Neutrophil (primary cell): ENCODE data around the gene STXBP5.

ENCODE experiments used
- H3K27ac ChIP-seq: fragments of 200-600 bp; sonication (generic); 2 replicates; pipeline ENCODE4 v1.5.1; 2016; ENCODE audit warnings: mild to moderate bottlenecking, moderate library complexity
- H3K27me3 ChIP-seq: fragments of 200-600 bp; sonication (generic); 2 replicates; pipeline ENCODE4 v1.6.0; 2016; ENCODE audit warnings: mild to moderate bottlenecking
- H3K36me3 ChIP-seq: fragments of 200-600 bp; sonication (generic); 2 replicates; pipeline ENCODE4 v1.5.1; 2017
- H3K4me1 ChIP-seq, 2 experiments: fragments of 200-600 bp in 1 of 2; sonication (generic) in 1 of 2; 1 replicate in 1 of 2; 2 replicates in 1 of 2; pipeline versions ENCODE4 v1.5.1 to v1.6.1; 2013 to 2016; ENCODE audit warnings: low read depth in 1 of 2, low read length in 1 of 2, mild to moderate bottlenecking in 1 of 2, moderate library complexity in 1 of 2; ENCODE audit not compliant: control insufficient read depth in 1 of 2, insufficient read depth in 1 of 2
- H3K4me3 ChIP-seq, 2 experiments: fragments of 200-600 bp in 1 of 2; sonication (generic) in 1 of 2; 1 replicate in 1 of 2; 2 replicates in 1 of 2; pipeline ENCODE4 v1.5.1; 2013 to 2016; ENCODE audit warnings: low read depth in 1 of 2, low read length in 1 of 2, mild to moderate bottlenecking in 1 of 2, moderate library complexity in 1 of 2
- H3K9me3 ChIP-seq: fragments of 200-600 bp; sonication (generic); 2 replicates; pipeline ENCODE4 v1.5.1; 2016
- TF ChIP-seq, protein P1 (sequence below): fragments of 200-600 bp; sonication (generic); IDR thresholded peaks from 2 replicates; pipeline ENCODE4 v1.5.1; 2016; ENCODE audit warnings: antibody characterized with exemption

Gene STXBP5

DNA sequence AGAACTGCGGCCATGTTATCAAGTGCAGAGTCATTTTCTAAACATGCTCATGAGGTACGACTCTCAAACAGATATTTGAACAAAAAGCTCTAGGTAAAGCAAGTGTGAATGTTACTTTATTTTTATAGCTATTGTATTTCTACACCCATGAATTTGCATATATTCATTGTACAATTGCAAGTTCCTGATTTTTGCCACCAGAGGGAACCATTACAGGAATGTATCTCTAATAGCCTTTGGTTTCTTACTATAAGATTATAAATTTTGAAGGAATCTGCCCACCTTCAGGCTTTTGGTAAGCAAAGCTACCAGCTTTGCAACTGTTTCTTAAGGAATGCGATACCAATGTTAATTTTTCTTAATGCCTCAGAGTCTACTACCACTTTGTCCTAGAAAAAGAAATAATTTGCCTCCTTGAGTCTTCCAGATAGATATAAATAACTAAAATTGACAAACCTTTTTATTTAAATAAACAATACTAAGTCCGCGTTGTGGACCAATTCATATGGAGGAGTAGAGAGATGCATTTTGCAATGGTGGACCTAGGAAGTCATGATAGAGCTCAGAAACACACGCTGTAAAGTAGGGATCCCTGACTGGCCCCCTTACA lies 178.8 kb downstream of the STXBP5 start:
- TF ChIP-seq, protein P1, sequence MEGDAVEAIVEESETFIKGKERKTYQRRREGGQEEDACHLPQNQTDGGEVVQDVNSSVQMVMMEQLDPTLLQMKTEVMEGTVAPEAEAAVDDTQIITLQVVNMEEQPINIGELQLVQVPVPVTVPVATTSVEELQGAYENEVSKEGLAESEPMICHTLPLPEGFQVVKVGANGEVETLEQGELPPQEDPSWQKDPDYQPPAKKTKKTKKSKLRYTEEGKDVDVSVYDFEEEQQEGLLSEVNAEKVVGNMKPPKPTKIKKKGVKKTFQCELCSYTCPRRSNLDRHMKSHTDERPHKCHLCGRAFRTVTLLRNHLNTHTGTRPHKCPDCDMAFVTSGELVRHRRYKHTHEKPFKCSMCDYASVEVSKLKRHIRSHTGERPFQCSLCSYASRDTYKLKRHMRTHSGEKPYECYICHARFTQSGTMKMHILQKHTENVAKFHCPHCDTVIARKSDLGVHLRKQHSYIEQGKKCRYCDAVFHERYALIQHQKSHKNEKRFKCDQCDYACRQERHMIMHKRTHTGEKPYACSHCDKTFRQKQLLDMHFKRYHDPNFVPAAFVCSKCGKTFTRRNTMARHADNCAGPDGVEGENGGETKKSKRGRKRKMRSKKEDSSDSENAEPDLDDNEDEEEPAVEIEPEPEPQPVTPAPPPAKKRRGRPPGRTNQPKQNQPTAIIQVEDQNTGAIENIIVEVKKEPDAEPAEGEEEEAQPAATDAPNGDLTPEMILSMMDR, result no peak
- no peaks in the 10 kb centered on the region for H3K4me1 ChIP-seq
- H3K4me3 ChIP-seq, result no peak overlapping the region
- no peaks in the 10 kb centered on the region for H3K27me3 ChIP-seq
- H3K36me3 ChIP-seq, result peaks cover 88% of the 10 kb centered on the region
- no peak overlapping the region for H3K27ac ChIP-seq
- no peaks in the 10 kb centered on the region for H3K9me3 ChIP-seq

DNA sequence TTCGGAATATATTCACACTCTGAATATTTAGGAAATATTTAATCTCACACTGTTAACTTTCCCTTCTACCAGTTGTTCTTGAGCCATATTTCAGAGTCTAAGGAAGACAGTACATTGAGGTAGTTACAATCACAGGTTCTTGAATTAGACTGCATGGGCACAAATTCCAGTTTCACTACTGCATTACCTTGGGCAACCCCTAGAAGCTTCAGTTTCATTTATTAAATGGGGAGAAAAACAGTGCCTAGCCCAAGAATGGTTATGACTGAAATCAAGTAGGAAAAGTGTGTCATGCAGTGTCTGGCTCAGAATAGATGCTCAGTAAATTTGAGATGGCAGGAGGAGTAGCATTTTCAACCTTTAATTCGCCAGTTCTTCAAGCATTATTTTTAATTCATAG lies 179.8 kb downstream of the STXBP5 start:
- Histone ChIP-seq H3K27me3 (no peaks in the 10 kb centered on the region), H3K9me3 (no peaks in the 10 kb centered on the region), H3K36me3 (peaks cover 81% of the 10 kb centered on the region), H3K4me1 (no peaks in the 10 kb centered on the region), H3K27ac (no peak overlapping the region), H3K4me3 (no peak overlapping the region)
- TF ChIP-seq, protein P1, result no peak

DNA sequence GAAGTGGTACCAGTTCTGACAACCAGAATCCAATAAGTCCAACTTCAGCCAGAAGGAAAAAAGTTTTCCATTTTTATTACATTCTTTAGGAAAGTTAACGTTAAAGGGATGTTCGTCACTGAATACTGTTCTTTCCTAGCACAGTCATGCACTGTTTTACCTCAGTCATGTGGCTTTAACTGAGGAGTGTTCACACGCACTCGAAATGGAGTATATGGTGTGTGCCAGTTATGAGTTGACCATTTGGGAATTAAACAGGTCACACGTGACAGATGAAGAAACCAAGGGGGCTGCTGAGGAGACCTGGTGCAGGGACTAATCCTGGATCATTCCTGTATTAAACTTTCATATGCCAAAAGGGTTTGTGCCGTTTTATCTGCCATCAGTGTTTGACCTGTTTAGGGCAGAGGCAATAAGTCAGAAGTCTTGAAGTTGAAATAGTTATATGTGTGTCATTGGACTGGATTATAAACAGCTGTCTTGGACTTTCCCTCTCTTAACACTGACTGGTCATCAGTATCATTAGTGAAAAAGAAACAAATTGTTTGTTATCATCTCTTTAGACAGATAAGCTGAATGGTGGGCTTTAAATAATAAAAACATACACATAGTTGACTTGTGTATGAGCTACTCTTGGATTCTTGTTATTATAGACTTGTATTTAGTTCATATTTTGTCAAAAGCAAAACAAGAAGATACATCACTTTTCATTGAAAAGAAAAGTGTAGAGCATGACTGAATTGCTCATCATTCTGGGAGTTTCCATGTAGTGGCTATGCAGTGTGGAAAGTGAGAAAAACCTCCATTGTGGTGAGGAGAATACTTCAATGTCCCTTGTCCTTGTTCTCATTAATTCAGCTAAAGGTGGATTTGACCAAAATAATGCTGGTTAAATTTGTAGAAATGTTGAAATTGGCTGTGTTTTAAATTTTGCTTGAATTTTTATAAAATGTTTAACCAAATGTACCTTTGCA lies 180.8 kb downstream of the STXBP5 start:
- Histone ChIP-seq H3K4me3 (no peak overlapping the region), H3K9me3 (no peaks in the 10 kb centered on the region), H3K36me3 (peaks cover 76% of the 10 kb centered on the region), H3K4me1 (no peaks in the 10 kb centered on the region), H3K27me3 (no peaks in the 10 kb centered on the region), H3K27ac (no peak overlapping the region)
- TF ChIP-seq, protein P1, result no peak

DNA sequence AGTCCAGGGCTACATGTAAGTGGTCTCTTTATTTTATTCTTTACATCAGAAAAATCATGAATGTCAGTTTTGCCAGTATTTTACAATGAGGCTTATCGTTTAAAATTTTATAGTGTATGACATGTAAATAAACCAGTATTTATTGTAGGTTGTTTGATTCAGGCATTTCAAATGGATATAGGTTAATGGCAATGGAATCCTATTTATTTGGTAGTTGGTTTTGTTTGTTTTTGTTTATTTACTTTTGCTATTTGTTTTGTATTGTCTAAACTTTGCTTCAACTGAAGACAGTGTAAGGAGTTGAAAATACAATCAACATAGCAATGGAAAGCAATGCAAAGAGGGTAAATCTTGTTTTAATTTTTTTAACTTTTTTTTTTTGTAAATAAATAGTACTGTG lies 185.2 kb downstream of the STXBP5 start:
- peaks cover 46% of the 10 kb centered on the region for H3K36me3 ChIP-seq
- TF ChIP-seq, protein P1, result no peak

DNA sequence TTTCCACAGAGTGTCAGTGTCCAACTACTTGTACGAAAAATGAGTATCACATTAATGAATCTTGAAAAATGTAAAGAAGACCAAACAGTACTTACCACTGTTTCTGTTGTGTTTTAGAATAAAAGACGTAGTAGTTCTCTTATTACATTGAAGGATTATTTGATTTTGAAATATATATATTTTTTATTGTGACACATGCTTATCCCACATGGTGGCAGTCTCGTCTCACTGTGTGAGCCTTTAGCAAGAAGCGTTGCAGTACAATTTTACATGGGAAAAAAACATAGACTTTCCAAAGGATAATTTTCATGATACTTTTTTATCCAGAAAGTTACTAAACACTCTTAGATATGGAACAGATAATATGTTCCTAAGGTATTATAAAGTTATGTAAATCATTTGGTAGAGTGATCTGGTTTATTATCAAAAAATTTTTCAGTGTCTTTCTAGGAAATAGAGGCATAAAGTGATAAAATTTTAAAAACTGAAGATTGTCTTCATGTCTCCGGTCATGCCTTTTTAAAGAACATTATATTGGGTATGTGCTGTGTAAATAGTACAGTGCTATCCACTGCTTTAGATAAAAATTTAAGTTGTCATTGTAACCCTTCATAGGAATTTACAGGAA lies 186.8 kb downstream of the STXBP5 start:
- H3K4me1 ChIP-seq, result peaks cover 0 to 7% of the 10 kb centered on the region in 2 experiments
- H3K27me3 ChIP-seq, result no peaks in the 10 kb centered on the region
- H3K9me3 ChIP-seq, result no peaks in the 10 kb centered on the region
- no peak overlapping the region for H3K27ac ChIP-seq
- TF ChIP-seq, protein P1, result no peak
- peaks cover 30% of the 10 kb centered on the region for H3K36me3 ChIP-seq
- H3K4me3 ChIP-seq, result no peak overlapping the region

More for the DNA sequence above, 185.2 kb downstream of the STXBP5 start:
- Histone ChIP-seq H3K27ac (no peak overlapping the region), H3K9me3 (no peaks in the 10 kb centered on the region), H3K4me3 (no peak overlapping the region), H3K27me3 (no peaks in the 10 kb centered on the region), H3K4me1 (peaks cover 0 to 3% of the 10 kb centered on the region in 2 experiments)
